GM10266 (cell line): ENCODE measurements around the gene PHF21A.

Experiments
- DNase-seq: peaks from one replicate; pipeline ENCODE4 v3.0.0; 2012; ENCODE audit errors: extremely low spot score
- CTCF ChIP-seq: IDR thresholded peaks from 2 replicates; pipeline ENCODE4 v1.5.1; 2012; ENCODE audit warnings: mild to moderate bottlenecking, low read depth; ENCODE audit not compliant: control insufficient read depth, insufficient read depth; ENCODE audit errors: missing control alignments

Gene PHF21A

GRCh38 chr11:45948356-45948755 is 172.9 kb downstream of the PHF21A start:
- no peak for TF ChIP-seq CTCF
- no peak for DNase-seq

GRCh38 chr11:45947885-45948284 is 173.4 kb downstream of the PHF21A start:
- TF ChIP-seq CTCF: no peak

GRCh38 chr11:45945397-45945999 is 175.8 kb downstream of the PHF21A start:
- DNase-seq: no peak
- no peak for TF ChIP-seq CTCF

More at GRCh38 chr11:45947885-45948284, 173.4 kb downstream of the PHF21A start:
- DNase-seq: no peak

GRCh38 chr11:45942381-45942780 is 178.9 kb downstream of the PHF21A start:
- TF ChIP-seq CTCF: no peak
- DNase-seq: no peak

GRCh38 chr11:45941285-45941684 is 180.0 kb downstream of the PHF21A start:
- no peak for DNase-seq

GRCh38 chr11:45939836-45940235 is 181.4 kb downstream of the PHF21A start:
- TF ChIP-seq CTCF: no peak
- no peak for DNase-seq

More at GRCh38 chr11:45941285-45941684, 180.0 kb downstream of the PHF21A start:
- TF ChIP-seq CTCF: no peak

- no peak for TF ChIP-seq CTCF
- no peak for DNase-seq
Observed at GRCh38 chr11:45937916-45938315, 183.3 kb downstream of the PHF21A start.
